Ramos (cell line): ENCODE measurements around the gene NBPF9.
"Not testable (repeated sequence)": the region's sequence is repeated elsewhere in the genome, so short reads cannot be mapped to it uniquely, and the experiment has no call there.

Experiments used
- in situ Hi-C: fragments of 300-500 bp; cut with MboI; formaldehyde crosslinking; loops from one replicate; pipeline ENCODE4 v1.14.3; 2022; ENCODE audit warnings: low sequenced_read_pairs; ENCODE audit not compliant: unreplicated experiment

The NBPF9 gene

GRCh38 chr1:149013513-149013912, 89.8 kb downstream of the NBPF9 start:
- in situ Hi-C loops = not testable (repeated sequence)

- in situ Hi-C loops = not testable (repeated sequence)
Observed at GRCh38 chr1:149012599-149012998, 90.8 kb downstream of the NBPF9 start.

GRCh38 chr1:149009761-149010160, 93.6 kb downstream of the NBPF9 start:
- in situ Hi-C loops = not testable (repeated sequence)

- in situ Hi-C loops = not testable (repeated sequence)
Observed at GRCh38 chr1:149008769-149009168, 94.6 kb downstream of the NBPF9 start.

GRCh38 chr1:149008326-149008725, 95.0 kb downstream of the NBPF9 start:
- in situ Hi-C loops = not testable (repeated sequence)
